SK-N-MC (cell line): Measurements from ENCODE around the gene SLC35E4.

Source experiments
- FOXP2 ChIP-seq: optimal IDR thresholded peaks from 2 replicates; pipeline ENCODE3; 2011; ENCODE audit warnings: mild to moderate bottlenecking, moderate library complexity; ENCODE audit not compliant: insufficient read depth; ENCODE audit errors: extremely low read length, control extremely low read depth
- POLR2AphosphoS5 ChIP-seq: IDR thresholded peaks from 2 replicates; pipeline ENCODE4 v1.6.1; 2012; ENCODE audit warnings: mild to moderate bottlenecking, low read depth, low read length, borderline replicate concordance

- TF ChIP-seq POLR2AphosphoS5 (no peak), FOXP2 (no peak)
Observed at GRCh38 chr22:30665266-30665665, 29.7 kb downstream of the SLC35E4 start.
